ENCODE measurements around the gene KLF6.

KLF6 gene

GRCh38 chr10:3774018-3774813 is 10.8 kb downstream of the KLF6 start:
- no peak for DNase-seq

DNA sequence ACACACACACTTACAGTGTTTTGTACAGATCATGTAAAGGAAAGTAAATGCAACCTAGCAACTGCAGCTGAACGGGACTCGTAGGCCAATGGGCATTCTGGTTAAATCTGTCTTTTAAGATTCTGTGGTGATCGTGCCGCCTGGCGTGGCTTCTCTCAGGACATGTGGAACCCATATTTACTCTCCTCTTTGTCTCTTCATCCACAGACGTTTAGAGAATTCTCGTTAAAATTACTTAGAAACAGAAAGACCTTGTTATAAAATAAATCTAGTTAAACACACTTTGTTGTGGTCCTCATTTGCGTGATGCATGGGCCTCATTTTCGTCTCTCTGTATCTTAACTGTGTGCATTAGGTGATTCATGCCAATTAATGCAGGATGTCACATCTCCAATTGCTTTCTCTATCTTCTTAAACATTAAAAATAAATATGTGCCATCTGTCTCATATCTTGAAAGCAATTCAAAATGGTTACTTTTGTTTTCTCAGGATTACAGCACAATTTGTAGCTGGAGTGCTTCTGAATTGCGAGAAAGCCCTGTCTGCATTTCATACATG is 11.5 kb downstream of the KLF6 start:
- no peak for DNase-seq

DNA sequence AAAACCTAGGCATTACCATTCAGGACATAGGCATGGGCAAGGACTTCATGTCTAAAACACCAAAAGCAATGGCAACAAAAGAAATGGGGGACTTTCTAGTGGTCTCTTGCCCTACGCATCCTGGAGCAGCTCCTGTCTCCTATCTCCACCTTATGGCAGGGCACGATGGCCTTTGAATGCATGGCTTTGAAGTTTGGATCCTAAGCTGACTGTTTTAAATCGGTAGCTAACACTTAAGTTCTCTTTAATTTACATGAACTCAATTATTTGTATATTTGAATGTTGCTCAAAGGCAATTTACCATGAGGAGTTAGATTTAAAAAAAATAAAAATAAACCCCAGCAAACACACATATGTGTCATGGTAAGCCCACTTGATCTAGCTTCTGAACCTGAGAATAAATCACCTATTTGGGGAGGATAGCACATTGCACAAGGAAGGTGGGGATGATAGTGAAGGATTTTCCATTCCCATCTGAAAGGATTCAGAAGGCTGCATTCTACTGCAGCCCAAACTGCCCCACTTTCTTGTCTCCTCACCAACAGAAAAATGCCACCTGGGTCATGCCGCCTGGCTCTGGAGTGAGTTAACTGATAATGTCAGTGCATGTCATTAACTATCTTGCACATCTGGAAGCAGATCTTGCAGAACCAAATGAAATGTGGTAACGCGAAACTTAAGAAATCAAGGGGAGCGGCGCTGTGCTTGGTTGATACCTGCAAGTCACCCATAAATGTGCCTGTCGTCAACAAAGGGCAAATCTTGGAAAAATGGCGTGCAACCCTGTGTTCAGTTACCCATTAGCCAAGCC is 12.4 kb downstream of the KLF6 start:
- no peak for DNase-seq

DNA sequence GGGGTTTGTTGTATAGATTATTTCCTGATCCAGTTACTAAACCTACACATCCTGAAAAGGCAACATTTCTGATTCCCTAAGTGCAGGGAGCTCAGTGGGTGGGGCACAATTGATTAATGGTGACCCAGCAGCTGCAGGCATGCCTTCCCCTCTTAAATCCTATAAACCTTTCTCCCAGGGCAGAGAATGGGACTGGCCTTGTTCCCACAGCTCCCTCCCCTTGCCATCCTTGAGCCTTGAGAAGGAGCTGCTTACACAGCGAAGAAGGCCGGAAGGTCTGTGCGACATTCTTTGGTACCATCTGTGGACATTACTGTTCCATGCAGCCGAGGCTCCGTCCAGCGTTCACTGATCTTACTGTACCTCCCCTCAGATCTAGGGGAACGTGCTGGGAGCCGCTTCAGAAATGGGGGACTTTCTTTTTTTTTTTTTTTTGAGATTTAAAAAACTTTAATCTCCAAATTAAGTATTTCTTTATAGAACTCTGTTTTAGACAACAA is 14.3 kb downstream of the KLF6 start:
- no peak for DNase-seq

DNA sequence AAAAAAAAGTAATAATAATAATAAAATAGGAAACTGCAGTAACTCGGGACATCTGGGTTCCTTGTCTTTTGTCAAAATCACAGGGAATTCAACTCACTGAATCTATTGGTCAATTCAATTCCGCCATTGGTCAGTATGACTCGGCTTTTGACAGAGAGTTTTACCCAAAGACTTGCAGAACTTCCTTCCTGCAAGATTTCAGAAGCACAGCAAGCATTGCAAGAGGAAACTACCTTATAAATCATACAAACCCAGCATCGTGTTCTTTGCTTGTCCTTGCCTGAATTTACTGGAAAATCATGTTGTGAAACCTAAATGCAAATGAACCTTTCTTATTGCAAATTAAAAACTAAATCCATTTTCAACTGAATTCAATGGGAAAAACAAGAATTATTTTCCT is 15.5 kb downstream of the KLF6 start:
- DNase-seq: no peak

- no peak for DNase-seq
Measured at GRCh38 chr10:3766046-3766756, 18.8 kb downstream of the KLF6 start.

DNA sequence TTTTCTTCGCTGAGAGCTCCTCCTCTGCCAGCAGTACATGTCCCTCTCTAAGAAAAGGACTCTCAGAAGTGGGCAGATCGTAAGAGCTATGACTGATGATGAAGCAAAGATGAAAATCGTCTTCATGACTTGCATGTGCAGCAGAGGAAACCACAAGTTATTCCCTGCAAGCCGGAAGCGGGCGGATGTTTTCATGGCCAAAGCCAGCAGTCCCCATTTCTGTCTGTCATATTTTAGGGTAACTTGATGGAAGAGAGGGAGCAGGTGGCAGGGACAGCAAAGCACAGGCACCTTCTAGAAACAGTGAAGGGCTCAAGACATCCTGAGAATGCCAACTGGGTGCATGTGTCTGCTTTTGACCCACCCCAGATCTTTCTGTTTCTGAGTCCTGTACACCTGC is 19.9 kb downstream of the KLF6 start:
- DNase-seq: no peak

DNA sequence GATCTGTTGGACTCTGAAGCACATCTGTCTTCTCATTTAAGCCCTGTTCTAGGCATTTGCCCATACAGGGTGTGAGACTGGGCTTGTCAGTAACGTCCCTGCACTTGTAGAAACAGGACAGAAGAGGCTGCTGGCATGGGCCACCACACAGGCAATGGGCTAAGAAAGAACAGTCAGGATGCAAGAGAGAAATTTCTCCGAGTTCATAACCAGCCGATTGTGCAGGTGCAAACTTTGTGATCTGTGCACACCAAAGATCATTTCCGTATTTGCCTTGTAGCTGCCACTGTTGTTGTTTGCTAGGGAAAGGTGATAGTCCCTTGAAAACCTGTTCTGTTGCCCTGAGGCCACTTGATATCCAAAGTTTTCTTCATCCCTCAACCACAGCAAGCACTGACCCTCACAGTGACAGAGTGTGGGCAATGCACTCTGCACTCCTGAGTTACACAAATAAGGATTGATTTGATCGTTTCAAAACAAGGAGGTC is 20.3 kb downstream of the KLF6 start:
- no peak for DNase-seq

DNA sequence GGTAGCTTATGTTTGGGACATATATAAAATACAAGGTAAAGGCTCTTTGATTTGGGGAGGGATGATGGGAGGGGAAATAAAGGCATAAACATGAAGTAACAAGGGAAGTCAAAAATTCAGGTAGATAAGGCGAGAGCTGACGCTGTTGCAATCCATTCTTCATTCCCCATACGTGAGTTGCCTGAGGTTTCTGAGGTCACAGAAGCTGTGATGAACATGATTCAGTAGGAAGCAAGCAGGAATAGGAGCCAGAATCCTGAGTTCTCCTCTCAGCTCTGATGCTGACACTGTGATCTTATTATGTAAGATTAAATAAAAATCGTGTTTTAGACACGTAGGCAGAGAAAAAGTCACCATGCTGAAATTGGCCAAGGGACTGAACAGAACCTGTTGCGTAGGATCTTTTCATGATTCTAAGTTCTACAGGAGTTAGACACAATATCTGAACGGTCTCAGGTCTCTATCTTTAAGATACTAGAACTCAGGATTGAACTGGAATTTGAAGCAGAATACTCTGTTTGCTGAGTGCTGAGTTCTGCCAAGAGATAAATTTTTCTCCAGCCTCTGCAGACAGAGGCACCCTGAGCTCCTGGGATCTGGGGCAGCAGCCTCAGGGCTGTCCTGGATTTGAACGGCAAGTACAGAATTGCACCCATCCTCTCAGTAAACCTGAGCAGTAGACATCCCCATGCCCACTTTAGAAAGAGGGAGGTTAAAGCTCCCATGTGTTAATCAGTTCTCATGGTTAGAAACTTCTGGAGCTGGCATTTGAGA is 21.0 kb downstream of the KLF6 start:
- DNase-seq: no peak

DNA sequence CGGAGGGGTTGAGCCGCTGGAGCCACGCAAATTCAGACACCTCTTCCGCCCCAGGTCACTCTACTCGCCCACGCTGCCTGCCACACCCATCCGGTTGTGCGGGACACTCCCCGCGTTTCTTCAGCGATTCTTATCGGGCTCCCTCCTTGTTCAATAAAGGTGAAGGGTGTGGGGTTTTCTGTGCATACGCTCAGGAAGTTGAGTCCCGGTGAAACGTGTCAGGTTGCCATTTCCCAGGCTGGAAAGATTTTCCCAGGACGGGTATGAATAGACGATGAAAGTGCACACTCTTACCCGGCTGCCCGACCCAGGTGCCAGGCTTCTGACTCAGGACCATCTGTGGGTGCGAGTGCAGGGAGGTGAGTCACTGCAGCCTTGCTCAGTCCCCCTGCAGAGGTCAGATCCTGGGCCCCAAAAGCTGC is 22.0 kb downstream of the KLF6 start:
- DNase-seq: no peak

DNA sequence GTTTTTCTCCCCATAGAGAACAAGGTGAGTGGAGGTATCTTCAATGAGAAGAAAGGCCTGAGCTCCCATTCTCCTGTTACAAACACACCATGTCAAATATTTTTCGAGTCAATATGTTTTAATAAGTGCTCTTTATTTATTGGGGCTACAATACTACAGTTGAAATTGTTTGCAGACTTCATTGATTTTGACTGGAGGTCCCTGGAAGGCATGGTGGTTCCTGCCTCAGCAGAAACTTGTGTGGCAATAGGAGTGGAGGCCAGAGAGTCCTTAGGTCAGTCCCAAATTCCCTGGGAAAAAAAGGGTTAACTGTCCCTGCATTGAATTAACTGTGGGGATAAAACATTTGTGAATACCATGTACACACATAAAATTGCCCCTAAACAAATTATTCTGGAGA is 22.7 kb downstream of the KLF6 start:
- DNase-seq: no peak

GRCh38 chr10:3761904-3762303 is 23.1 kb downstream of the KLF6 start:
- DNase-seq: no peak

- DNase-seq: no peak
Measured at GRCh38 chr10:3761021-3761686, 23.9 kb downstream of the KLF6 start.

GRCh38 chr10:3760083-3760482 is 24.9 kb downstream of the KLF6 start:
- DNase-seq: no peak

DNA sequence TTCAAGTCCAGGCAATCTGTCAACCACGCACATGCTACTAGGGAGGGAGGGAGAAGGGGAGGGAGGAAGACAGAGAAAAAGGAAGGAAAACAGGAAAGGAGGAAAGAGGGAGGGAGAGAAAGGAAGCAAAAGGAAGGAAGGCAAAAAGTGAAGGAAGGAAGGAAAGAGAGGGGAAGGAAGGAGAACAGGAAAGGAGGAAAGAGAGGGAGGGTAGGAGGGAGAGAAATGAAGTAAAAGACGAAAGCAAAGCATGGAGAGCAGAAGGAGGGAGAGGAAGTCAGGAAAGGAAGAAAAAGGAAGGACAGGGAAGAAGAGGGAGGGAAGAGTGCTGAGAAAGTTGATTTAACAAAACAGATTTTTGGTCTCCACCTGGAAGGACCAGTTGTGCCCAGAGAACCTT is 25.6 kb downstream of the KLF6 start:
- no peak for DNase-seq

- DNase-seq: no peak
Measured at GRCh38 chr10:3758491-3758970, 26.5 kb downstream of the KLF6 start.

- DNase-seq: no peak
Measured at GRCh38 chr10:3757638-3758490, 27.1 kb downstream of the KLF6 start.

- DNase-seq: no peak
Measured at GRCh38 chr10:3757250-3757637, 27.8 kb downstream of the KLF6 start.

GRCh38 chr10:3756360-3756740 is 28.7 kb downstream of the KLF6 start:
- no peak for DNase-seq

Data from NCI-H2081 treated with DMSO at 0.1 percent for 48 hours (cell line).